Measurements from ENCODE around the gene P2RX6.
"Not testable (repeated sequence)": the region's sequence is repeated elsewhere in the genome, so short reads cannot be mapped to it uniquely, and the experiment has no call there.

Gene P2RX6

DNA sequence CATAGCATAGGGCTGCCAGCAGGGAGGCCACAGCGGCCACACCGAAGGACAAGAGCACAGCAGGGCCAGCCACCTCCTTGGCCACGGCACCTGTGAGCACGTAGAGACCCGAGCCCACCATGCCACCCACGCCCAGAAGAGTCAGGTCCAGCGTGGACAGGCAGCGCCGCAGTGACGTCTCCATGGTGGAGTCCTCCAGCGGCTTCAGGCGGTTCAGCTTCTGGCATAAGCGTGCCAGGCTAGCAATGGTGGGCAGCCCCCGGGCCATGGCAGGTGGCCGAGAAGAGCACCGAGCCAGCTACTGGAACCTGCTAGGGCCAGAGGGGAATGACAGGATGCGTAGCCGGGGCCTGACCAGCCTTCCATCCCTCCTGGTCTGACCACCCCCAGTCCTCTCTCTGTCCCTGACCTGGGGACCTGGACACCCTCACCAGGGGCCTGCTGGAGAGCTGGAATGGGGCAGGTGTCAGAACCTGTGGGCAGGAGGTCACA, 16.6 kb downstream of the P2RX6 start:
- no peak for DNase-seq (ENCODE audit: low read depth)

DNA sequence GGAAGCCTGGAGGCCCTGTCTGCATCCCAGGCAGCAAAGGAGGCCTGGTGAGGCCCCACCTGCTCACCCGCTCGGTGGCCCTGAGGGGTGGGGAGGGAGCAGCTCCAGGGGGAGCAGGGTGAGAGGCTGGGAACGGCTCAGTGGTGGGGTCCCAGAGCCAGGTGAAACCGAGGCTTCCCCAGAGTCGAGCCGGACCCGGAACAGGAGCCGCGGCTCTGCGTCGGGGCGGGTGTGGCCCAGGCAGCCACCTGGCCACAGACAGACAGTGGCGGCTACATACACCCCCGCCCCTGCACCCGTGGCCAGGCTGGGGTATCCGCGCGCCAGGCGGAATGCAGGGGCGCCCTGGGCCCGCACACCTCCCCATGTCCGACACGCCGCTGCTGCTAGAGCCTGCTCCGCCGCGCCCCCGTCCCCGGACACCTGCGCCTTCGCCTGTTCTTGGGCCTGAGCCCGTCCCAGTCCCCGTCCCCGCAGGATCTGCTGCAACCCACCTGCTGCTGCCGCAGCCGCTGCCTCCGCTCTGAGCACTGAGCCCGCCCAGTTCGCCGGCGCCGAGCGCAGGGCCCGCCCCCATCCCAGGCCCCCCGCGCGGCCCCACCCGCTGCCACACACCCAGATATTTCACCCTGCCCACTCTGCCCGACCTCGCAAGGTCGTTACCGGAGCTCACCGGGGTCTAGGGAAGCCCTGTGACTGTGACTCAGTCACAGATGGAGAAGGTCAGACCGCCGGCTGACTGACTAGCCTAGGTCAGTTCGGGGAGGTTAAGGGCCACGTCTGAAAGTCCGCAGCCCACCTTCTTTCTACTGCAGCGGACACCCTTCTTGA, 17.3 kb downstream of the P2RX6 start, which contains the start of gene SLC7A4:
Gene SLC7A4, minus strand, starts transcription at position 525 of the 831 bp plus-strand sequence. CDS start 749 bp downstream, outside the sequence.
- DNase-seq (ENCODE audit: low read depth): no peak

DNA sequence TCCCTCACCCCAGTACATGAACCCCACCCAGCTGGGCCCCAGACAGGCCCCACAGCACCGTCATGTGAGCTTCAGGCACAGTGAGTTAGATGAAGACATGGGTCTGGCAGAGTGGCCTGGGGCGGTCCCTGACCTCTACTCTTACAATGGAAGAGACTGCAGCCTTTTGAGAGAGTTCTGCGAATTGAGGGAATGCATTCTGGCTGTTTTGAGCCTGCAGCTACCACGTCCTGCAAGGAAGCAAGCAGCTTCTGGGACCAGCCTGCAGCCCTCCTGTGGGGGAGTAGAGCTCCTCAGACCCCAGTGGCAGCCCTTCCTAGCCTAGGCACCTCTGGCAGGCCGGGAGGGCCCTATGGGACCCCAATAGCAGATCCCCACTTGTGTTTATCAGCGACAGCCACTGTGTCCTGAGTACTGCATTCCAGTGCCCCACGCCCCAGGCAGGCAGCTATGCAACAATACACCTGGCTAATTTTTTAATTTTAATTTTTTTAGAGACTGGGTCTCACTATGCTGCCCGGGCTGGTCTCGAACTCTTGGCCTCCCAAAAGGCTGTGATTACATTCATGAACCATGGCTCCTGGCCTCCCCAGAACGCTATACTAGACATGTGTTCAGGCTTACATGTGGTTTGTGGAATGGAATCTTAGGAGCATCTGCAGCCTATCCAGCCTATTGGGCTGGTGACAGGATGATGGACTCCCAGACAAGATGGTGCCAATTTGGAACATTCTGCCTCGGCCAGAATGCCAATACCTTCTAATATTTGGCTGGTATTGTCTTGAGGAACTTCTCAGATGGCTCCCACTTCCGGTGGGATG, 18.1 kb downstream of the P2RX6 start:
- no peak for DNase-seq (ENCODE audit: low read depth)

DNA sequence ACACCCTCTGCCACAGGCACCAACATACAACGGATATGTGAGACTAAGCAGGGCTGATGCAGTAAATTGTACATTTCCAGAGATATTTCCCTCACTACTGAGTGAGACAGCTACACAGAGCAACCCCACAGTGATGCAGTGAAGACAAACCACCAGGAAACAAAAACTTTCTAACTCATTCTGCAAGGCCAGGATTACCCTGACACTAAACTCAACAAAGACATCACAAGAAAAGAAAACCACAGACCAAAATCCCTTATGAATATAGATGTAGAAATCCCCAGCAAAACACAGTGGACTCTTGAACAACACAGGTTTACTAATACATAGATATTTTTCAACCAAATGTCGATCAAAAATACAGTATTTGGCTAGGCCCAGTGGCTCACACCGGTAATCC, 18.9 kb downstream of the P2RX6 start:
- DNase-seq (ENCODE audit: low read depth): no peak

DNA sequence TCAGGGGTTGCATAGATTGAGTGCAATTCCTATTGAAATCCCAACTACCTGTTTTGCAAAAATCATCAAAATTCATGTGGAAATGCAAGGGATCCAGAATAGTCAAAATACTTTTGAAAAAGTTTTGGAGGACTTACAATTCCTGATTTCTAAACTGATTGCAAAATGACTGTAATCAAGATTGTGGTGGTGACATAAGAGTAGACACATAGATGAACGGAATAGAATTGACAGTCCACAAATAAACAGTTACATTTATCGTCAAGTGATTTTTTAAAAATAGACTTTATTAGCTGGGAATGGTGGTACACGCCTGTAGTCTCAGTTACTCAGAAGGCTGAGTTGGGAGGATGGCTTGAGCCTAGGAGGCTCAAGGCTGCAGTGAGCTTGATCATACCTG, 20.0 kb downstream of the P2RX6 start:
- no peak for DNase-seq (ENCODE audit: low read depth)

DNA sequence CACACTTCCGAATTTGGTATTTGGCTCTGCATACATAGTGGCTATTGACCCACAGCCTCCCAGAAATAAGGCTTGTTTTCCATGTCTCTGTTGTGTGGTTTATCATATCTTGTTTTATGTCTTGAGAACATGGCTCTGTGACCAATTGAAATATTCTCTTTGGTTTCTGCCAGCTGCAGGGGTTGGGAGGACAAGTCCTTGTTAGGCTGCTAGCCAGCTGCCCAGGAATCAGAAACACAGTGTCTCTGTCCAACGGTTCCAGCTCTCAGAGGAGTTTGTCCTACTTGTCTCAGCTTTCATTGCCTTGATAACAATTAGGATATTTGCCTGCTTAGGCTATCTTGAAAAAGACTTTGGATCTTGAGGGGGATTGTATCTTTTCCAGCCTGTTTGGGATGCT, 23.4 kb downstream of the P2RX6 start:
- no peak for DNase-seq (ENCODE audit: low read depth)

DNA sequence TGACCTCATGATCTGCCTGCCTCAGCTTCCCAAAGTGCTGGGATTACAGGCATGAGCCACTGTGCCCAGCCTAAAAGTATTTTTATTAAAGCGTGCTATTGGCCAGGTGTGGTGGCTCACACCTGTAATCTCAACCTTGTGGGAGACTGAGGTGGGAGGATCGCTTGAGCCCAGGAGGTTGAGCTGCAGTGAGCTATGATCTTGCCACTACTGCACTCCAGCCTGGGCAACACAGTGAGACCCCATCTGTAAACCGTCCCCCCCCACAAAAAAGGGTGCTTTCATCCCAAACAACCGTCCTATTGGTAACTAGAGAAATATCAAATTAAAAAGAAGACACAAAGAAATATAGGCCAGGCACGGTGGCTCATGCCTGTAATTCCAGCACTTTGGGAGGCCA, 24.2 kb downstream of the P2RX6 start:
- not testable (repeated sequence) for DNase-seq (ENCODE audit: low read depth)

DNA sequence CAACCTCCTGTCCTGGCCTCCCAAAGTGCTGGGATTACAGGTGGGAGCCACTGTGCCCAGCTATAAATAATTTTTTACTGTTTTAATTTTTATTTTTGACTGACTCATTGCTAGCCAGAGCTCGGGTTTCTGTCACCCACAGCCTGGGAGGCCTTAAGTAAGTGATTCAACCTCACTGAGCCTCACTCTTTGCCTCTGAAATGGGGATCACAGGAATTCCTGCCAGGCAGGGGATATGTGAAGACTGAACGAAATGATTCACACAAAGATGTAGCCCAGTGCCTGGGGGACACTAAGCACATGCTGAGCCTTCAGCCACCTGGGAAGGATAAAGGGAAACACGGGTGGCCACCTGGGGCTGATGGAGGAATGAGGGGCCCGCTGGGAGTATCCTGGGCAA, 27.0 kb downstream of the P2RX6 start:
- no peak for DNase-seq (ENCODE audit: low read depth)

DNA sequence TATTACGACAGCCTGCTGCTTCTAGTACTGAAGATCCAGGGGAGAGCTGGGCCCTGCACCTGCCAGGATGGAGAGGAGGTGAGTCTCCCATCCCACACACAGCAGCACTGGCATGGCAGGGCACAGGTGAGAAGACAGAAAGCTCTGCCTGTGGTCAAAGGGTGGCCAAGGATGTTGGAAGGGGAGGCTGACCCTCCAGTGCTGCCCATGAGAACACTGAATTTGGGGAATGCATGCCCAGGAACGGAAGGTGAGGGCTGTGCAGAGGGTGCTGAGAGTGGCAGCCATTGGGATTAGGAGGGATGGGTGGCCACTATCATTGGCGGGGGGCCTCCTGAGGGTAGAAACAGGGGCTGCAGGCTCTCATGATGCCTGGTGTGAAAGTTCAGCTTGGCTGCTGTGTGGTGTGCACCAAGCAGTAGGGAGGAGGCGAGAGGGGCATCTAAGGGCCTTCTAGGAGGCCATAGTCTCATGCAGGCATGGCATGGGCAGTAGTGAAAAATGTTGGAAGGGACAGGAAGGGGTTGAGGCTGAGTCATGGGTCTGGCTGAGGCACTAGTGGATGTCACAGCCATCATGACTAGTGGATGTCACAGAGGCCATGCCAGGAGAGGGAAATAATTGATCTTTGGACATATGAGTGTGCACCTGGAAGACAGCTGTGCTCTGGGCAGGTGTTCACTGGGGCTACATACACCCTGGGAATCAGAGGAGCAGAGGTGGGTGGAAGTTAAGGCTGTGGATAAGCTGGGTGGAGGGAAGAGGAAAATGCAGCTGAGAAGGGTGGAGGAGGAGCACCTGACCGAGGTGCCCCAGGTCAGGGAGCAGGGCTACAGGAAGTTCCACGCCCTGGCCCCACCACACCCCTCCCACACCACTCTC, 28.3 kb downstream of the P2RX6 start:
- no peak for DNase-seq (ENCODE audit: low read depth)

DNA sequence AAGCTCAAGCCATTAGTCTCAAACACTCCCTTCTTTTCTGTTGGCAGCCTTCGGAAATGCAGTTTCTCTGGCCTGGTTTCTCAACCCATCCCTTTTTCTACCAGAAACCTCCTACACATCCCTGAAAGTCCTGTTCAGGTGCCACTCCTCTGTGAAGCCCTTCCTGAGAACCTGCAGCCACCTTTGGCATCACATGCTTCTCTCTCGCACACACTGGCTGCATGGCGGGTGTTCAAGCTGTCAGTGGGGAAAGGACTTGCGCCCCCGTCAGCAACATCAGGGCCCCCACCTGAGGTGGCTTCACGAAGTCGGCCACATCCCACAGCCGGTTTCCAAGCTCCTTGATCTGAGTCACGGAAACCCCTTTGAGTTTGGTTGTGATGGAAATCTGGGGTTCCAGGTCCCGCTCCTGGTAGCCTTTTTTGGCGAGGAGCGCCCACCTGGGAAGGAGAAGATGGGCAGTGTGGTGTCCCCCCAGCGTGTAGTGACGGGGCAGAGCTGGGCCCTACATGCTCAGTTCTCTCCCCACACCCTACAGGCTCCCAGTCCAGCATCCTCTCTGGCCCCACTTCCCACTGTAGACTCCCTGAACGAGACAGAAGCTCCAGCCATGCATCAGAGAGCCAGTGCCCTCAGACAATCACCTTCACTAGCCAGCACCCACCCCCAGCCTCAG, 29.0 kb downstream of the P2RX6 start:
- DNase-seq (ENCODE audit: low read depth): no peak

DNA sequence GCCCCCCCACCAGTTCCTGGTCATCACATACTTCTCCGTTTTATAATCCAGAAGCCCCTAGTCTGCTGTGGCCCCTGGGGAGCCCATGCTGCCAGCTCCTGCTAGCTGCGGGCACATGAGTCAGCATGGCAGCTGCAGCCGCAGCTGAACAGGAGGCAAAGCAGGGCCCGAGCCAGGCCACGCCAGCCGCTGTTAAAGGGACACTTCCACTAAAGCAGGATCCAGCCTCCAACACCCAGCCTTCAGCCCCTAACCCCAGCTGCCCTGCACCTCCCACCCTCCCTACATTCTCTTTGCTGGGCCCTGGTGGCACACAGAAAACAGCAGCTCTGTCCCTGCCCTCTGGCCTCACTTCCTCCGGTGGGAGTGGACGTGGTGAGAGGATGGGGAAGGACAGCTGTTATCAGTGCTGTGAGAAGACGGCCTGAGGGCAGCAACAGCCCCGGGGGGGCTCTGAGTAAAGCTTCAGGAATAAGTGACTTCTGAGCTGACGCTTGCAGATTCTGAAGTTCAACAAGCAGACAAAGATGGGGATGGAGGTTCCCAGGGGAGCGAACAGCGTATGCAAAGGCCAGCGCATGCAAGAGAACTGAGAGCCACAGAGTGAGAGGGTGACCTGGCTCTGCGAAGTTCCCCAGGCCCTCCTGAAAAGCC, 30.1 kb downstream of the P2RX6 start:
- DNase-seq (ENCODE audit: low read depth): no peak

DNA sequence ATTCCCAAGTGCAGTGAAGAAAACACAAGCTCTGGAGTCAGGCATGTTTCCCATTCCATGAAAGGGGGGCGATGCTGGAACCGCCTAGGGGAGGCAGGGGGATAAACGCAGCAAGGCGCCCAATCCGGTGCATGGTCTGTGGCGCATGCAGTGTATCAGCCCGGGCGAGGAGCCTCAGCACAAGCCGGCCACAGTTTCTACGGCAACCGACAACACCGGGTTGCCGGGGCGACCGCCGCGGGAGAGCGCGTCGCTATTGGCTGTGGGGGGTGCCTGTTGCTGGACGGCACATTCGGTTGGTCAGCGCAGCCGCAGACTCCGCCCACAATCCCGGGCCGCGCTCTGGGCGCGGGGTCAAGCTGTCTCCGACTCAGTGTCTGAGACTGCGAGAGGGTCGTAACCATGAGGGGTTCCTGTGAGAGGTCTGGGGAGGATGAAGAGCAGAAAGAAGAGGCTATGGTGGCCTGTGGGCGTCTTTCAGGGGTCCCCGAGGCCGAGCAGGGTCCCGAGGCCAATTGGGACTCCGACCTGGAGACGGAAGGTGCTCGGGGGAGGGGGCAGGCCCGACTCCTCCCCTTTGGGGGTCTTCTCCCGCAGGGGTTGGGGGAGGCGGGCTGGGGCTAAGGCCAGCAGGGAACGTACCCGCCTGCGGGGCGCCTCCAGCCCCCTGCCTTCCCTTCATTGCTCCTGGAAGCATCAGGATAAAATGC, 30.8 kb downstream of the P2RX6 start, which contains the start of gene LRRC74B:
Gene LRRC74B, plus strand, starts transcription at position 362 of the 710 bp plus-strand sequence. Its CDS starts 41 bp downstream, at position 403.
- peak; percentile 8 for DNase-seq (ENCODE audit: low read depth)

DNA sequence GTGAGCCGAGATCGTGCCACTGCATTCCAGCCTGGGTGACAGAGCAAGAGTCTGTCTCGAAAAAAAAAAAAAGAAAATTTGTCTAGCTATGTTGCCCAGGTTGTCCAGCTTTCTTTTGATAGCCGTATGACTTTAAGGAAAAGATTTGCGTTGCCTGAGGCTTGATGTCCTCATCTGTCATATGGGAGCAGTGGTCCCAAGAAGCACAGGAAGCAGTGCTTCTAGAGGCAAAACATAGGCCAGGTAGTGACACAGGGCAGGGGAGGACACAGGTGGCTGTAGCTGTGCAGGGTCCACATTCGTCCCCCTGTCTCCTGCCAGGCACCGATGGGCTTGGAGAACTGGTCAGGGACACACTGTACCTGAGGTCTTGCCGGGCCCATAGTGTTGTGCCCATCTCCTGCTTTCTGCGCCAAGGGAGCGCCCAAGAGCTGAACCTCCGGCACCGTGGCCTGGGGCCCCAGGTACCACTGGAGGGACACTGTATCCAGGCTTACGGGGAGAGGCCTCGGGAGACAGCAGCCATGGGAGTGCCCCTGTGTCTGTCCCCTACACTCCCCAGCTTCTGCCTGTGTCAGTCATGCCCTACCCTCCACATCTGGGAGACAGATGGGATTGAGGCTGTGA, 32.2 kb downstream of the P2RX6 start:
- no peak for DNase-seq (ENCODE audit: low read depth)

DNA sequence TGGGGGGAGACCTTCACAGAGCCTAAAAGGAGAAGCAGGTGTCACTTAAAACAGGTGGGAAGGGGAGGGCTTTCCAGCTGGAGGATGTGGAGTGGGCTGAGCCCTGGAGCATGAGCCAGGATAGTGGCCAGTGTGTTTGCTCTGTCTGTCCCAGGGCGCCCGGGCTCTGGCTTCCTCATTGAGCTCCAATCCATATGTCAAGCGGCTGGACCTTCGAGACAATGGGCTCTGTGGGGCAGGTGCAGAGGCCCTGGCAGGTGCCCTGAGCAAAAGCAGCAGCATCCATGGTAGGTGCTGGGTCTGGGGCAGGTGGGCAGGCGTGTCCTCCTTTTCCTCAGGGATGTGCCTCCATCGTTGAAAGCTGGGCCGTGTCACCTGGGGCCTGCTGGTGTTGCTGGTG, 32.8 kb downstream of the P2RX6 start:
- no peak for DNase-seq (ENCODE audit: low read depth)

DNA sequence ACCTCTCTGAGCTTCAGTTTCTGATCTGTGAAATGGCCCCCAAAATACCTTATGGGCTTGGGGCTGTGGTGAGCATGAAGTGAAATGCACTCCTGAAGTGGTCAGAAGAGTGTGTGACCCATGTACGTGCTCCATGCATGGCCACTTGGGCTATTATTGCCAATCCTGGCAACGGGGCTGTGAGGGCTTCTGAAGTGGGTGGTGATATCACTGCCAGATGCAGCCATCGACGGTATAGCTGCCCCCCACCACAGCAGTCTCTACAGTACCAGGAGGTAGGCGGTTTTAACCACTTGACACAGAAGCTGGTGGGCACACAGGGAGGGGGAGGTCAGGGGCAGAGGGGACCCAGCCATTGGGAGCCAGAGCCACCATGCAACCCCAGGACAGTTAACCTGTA, 33.5 kb downstream of the P2RX6 start:
- DNase-seq (ENCODE audit: low read depth): not testable (repeated sequence)

DNA sequence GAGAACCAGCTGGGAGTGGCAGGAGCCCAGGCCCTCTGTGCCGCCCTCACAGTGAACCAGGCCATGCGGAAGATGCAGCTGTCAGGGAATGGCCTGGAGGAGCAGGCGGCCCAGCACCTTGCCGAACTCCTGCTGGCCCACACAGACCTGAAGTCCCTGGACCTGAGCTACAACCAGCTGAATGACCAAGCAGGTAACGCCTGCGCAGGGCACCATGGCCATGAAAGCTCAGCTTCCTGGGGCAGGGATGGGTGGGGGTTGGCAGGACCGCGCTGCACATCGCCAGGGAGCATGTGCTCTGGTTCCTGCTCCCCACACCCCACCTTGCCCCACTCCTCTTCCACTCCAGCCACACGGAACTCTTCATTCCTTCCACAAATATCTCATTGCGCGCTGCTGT, 34.0 kb downstream of the P2RX6 start:
- not testable (repeated sequence) for DNase-seq (ENCODE audit: low read depth)

DNA sequence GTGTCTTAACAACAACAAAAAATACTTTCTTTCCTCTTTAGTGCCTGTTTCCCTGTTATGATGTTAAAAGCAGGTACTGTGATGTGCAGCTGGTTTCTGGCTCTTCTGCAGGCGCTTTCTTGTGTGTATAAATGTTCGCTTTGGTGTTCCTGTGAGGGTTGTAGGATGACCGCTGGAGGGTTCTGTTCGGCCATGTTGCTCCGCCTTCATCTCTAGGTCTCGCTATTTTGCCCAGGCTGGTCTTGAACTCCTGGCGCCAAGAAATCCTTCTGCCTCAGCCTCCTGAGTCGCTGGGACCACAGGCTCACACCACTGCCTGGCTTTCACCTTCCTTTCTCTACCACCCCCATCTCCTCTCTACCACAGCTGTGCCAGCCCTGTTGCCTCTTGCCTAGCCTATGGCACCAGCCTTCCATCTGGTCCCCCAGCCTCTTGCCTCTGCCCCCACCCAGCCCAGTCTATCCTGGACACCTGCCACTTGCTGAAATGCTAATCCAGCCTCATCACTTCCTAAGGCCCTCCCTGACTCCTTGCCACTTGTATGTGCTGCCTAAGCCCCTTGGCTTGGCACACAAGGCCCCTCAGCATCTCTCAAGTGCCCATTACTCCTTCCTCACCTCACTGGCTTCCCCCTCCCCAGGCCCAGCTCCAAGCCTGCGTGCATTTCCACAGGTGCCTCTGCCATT, 36.3 kb downstream of the P2RX6 start:
- DNase-seq (ENCODE audit: low read depth): no peak

DNA sequence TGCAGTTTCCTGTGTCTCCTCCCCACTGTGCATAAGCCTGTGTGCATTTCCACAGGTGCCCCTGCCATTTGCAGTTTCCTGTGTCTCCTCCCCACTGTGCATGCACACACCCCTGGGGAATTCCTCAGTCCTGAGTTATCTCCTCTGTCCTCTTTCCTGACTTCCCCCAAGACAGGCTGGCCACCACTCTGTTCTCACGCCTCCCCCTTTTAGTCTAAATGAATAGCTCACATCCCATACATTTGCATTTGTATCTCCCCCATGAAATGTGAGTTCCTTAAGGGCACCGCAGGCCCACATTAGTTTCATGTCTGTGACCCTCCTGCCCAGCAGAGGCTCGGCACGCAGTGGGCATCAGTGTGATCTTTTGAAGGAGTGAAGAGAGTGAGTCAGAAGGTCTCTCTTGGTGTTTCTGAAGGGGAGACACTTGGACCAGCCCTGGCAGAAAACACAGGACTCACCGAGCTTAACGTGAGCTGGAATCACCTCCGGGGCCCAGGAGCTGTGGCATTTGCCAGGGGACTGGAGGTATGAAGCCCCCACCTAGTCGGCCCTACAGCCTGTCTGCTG, 37.0 kb downstream of the P2RX6 start:
- no peak for DNase-seq (ENCODE audit: low read depth)

Measured in T-helper 22 cell (primary cell).